CD4-positive, alpha-beta T cell treated with Interleukin-4 for 4 hours (primary cell): ENCODE data around the gene SZT2.

ENCODE experiments used
- DNase-seq: peaks from one replicate; pipeline ENCODE4 v3.0.0-alpha.2; 2020

Gene SZT2

GRCh38 chr1:43426221-43426620, 36.5 kb downstream of the SZT2 start:
- DNase-seq, result no peak

- DNase-seq, result no peak
Observed at GRCh38 chr1:43427524-43427923, 37.8 kb downstream of the SZT2 start.

GRCh38 chr1:43427941-43428340, 38.2 kb downstream of the SZT2 start:
- no peak for DNase-seq

- no peak for DNase-seq
Observed at GRCh38 chr1:43430831-43431230, 41.1 kb downstream of the SZT2 start.

- DNase-seq, result no peak
Observed at GRCh38 chr1:43431676-43432075, 42.0 kb downstream of the SZT2 start.

- DNase-seq, result no peak
Observed at GRCh38 chr1:43432171-43432860, 42.6 kb downstream of the SZT2 start.

- no peak for DNase-seq
Observed at GRCh38 chr1:43432907-43433306, 43.2 kb downstream of the SZT2 start.

GRCh38 chr1:43434256-43434655, 44.6 kb downstream of the SZT2 start:
- DNase-seq, result no peak

- DNase-seq, result no peak
Observed at GRCh38 chr1:43435146-43436145, 45.7 kb downstream of the SZT2 start.

- no peak for DNase-seq
Observed at GRCh38 chr1:43436371-43436770, 46.7 kb downstream of the SZT2 start.

GRCh38 chr1:43437031-43437973, 47.6 kb downstream of the SZT2 start:
- DNase-seq, result no peak

GRCh38 chr1:43438006-43438405, 48.3 kb downstream of the SZT2 start:
- no peak for DNase-seq

- DNase-seq, result no peak
Observed at GRCh38 chr1:43438576-43438952, 48.9 kb downstream of the SZT2 start.

GRCh38 chr1:43438953-43439581, 49.4 kb downstream of the SZT2 start:
- DNase-seq, result no peak

- DNase-seq, result no peak
Observed at GRCh38 chr1:43439781-43440180, 50.1 kb downstream of the SZT2 start.

GRCh38 chr1:43440358-43440757, 50.7 kb downstream of the SZT2 start:
- DNase-seq, result no peak

- no peak for DNase-seq
Observed at GRCh38 chr1:43441166-43441893, 51.6 kb downstream of the SZT2 start.

GRCh38 chr1:43441894-43442637, 52.4 kb downstream of the SZT2 start:
- no peak for DNase-seq

GRCh38 chr1:43442756-43443155, 53.1 kb downstream of the SZT2 start:
- DNase-seq, result no peak

GRCh38 chr1:43443197-43443946, 53.7 kb downstream of the SZT2 start:
- no peak for DNase-seq
